Superior temporal gyrus (tissue), 1 donor: Measurements from ENCODE around the gene GULP1.

Source experiments
- DNase-seq: peaks from one replicate; pipeline ENCODE4 v3.0.0-alpha.2; 2016; ENCODE audit errors: extremely low spot score

Gene GULP1

GRCh38 chr2:188471166-188471565, 179.5 kb downstream of the GULP1 start:
- DNase-seq = no peak

- no peak for DNase-seq
Observed at GRCh38 chr2:188473306-188473705, 181.6 kb downstream of the GULP1 start.

GRCh38 chr2:188474316-188474715, 182.6 kb downstream of the GULP1 start:
- no peak for DNase-seq

GRCh38 chr2:188475945-188476344, 184.3 kb downstream of the GULP1 start:
- DNase-seq = no peak

- DNase-seq = no peak
Observed at GRCh38 chr2:188477564-188478103, 186.0 kb downstream of the GULP1 start.

- DNase-seq = no peak
Observed at GRCh38 chr2:188478724-188479123, 187.1 kb downstream of the GULP1 start.

GRCh38 chr2:188481474-188481873, 189.8 kb downstream of the GULP1 start:
- no peak for DNase-seq

- DNase-seq = no peak
Observed at GRCh38 chr2:188485496-188485895, 193.8 kb downstream of the GULP1 start.

GRCh38 chr2:188492751-188493150, 201.1 kb downstream of the GULP1 start:
- no peak for DNase-seq

GRCh38 chr2:188494906-188495305, 203.2 kb downstream of the GULP1 start:
- DNase-seq = no peak

GRCh38 chr2:188495969-188496431, 204.3 kb downstream of the GULP1 start:
- DNase-seq = no peak

GRCh38 chr2:188497726-188498125, 206.1 kb downstream of the GULP1 start:
- no peak for DNase-seq

GRCh38 chr2:188503975-188504374, 212.3 kb downstream of the GULP1 start:
- no peak for DNase-seq

- no peak for DNase-seq
Observed at GRCh38 chr2:188506843-188507242, 215.2 kb downstream of the GULP1 start.

- DNase-seq = no peak
Observed at GRCh38 chr2:188511346-188511745, 219.7 kb downstream of the GULP1 start.

- peak; percentile 80 for DNase-seq
Observed at GRCh38 chr2:188512456-188512855, 220.8 kb downstream of the GULP1 start.

GRCh38 chr2:188515918-188516317, 224.2 kb downstream of the GULP1 start:
- DNase-seq = no peak

GRCh38 chr2:188517549-188518215, 226.0 kb downstream of the GULP1 start:
- DNase-seq = no peak

- DNase-seq = no peak
Observed at GRCh38 chr2:188518381-188518780, 226.7 kb downstream of the GULP1 start.

GRCh38 chr2:188519136-188519535, 227.5 kb downstream of the GULP1 start:
- DNase-seq = no peak

- DNase-seq = no peak
Observed at GRCh38 chr2:188522517-188522916, 230.8 kb downstream of the GULP1 start.

GRCh38 chr2:188523919-188524318, 232.2 kb downstream of the GULP1 start:
- DNase-seq = no peak

GRCh38 chr2:188524519-188525113, 232.9 kb downstream of the GULP1 start:
- DNase-seq = peak; percentile 84
